ENCODE results near the gene AFF1.
"Not testable (repeated sequence)": the region's sequence is repeated elsewhere in the genome, so short reads cannot be mapped to it uniquely, and the experiment has no call there.

AFF1 gene

GRCh38 chr4:86980230-86980629 is 45.4 kb downstream of the AFF1 start:
- no peak for DNase-seq (ENCODE audit: low read depth, low spot score)

GRCh38 chr4:86981789-86982188 is 47.0 kb downstream of the AFF1 start:
- no peak for DNase-seq (ENCODE audit: low read depth, low spot score)

- DNase-seq (ENCODE audit: low read depth, low spot score), result not testable (repeated sequence)
Measured at GRCh38 chr4:86985852-86986251, 51.0 kb downstream of the AFF1 start.

GRCh38 chr4:86989658-86990057 is 54.8 kb downstream of the AFF1 start:
- DNase-seq (ENCODE audit: low read depth, low spot score), result not testable (repeated sequence)

GRCh38 chr4:86990510-86990909 is 55.7 kb downstream of the AFF1 start:
- DNase-seq (ENCODE audit: low read depth, low spot score), result no peak

- no peak for DNase-seq (ENCODE audit: low read depth, low spot score)
Measured at GRCh38 chr4:86991994-86992393, 57.2 kb downstream of the AFF1 start.

- DNase-seq (ENCODE audit: low read depth, low spot score), result no peak
Measured at GRCh38 chr4:86993909-86994681, 59.3 kb downstream of the AFF1 start.

GRCh38 chr4:86994686-86995085 is 59.9 kb downstream of the AFF1 start:
- DNase-seq (ENCODE audit: low read depth, low spot score), result no peak

- DNase-seq (ENCODE audit: low read depth, low spot score), result not testable (repeated sequence)
Measured at GRCh38 chr4:86996510-86996909, 61.7 kb downstream of the AFF1 start.

GRCh38 chr4:86999136-86999643 is 64.4 kb downstream of the AFF1 start:
- no peak for DNase-seq (ENCODE audit: low read depth, low spot score)

GRCh38 chr4:87002682-87003043 is 67.9 kb downstream of the AFF1 start:
- no peak for DNase-seq (ENCODE audit: low read depth, low spot score)

GRCh38 chr4:87003266-87003665 is 68.5 kb downstream of the AFF1 start:
- no peak for DNase-seq (ENCODE audit: low read depth, low spot score)

GRCh38 chr4:87005369-87005689 is 70.5 kb downstream of the AFF1 start:
- DNase-seq (ENCODE audit: low read depth, low spot score), result no peak

- no peak for DNase-seq (ENCODE audit: low read depth, low spot score)
Measured at GRCh38 chr4:87005690-87006425, 71.0 kb downstream of the AFF1 start.

GRCh38 chr4:87006426-87006675 is 71.5 kb downstream of the AFF1 start:
- no peak for DNase-seq (ENCODE audit: low read depth, low spot score)

- peak; percentile 71 for DNase-seq (ENCODE audit: low read depth, low spot score)
Measured at GRCh38 chr4:87006676-87007527, 72.1 kb downstream of the AFF1 start.

GRCh38 chr4:87007528-87008446 is 73.0 kb downstream of the AFF1 start:
- no peak for DNase-seq (ENCODE audit: low read depth, low spot score)

- no peak for DNase-seq (ENCODE audit: low read depth, low spot score)
Measured at GRCh38 chr4:87009095-87009648, 74.4 kb downstream of the AFF1 start.

GRCh38 chr4:87010192-87010591 is 75.4 kb downstream of the AFF1 start:
- no peak for DNase-seq (ENCODE audit: low read depth, low spot score)

- DNase-seq (ENCODE audit: low read depth, low spot score), result no peak
Measured at GRCh38 chr4:87011340-87012034, 76.7 kb downstream of the AFF1 start.
